ENCODE measurements around the gene TRMT112. TPM values are rescaled to one million over a fixed set of nuclear protein-coding genes. Genes with fewer than 3 reads are reported as not detected.
A peak's percentile ranks its signal among the peaks of the same experiment; 100 is the strongest.

TRMT112 gene
- total RNA-seq, 1 experiment from 2014 or later, result 328 TPM

DNA sequence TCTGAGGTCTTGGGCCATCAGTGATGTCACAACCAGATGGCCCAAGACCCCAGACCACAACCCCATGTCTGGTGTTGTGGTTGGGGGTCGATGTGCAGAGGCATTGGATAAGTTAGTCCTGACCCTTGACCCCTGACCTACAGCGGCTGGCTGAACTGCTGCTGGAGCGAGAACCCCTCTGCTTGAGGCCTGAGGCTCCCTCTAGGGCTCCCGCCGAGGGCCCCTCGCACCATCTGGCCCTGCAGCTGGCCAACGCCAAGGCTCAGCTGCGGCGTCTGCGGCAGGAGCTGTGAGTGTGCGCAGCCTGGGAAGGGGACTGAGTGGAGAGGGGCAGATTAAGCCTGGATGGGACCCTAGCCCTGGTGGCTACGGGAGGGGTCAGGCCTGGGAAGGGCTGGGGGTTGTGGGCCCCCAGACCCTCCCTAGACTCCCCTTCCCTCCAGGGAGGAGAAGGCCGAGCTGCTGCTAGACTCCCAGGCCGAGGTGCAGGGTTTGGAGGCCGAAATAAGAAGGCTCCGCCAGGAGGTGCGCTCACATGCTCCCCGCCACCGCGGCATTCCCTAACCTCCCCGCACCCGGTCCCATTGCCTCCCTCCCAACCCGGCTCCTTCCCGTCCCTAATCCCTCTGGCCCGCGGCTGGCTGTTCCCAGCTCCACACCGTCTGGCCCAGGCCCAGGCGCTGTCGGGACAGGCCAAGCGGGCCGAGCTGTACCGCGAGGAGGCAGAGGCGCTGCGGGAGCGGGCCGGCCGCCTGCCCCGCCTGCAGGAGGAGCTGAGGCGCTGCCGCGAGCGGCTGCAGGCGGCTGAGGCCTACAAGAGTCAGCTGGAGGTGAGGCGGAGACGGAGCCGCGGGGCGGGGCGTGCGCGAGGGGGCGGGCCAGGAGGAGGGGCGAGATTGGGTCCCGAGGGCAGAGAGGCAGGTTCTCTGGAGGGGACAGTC is 24.8 kb upstream of the TRMT112 start:
- Histone ChIP-seq H4K20me1 (ENCODE audit: insufficient read depth) (no peaks in the 10 kb centered on the region), H3K36me3 (ENCODE audit: control insufficient read depth in 1 of 2, insufficient read depth in 2 of 2, low read length in 2 of 2) (no peaks in the 10 kb centered on the region), H3K27ac (ENCODE audit: low read depth, low read length) (peak overlapping the region; percentile 81), H3K4me1 (ENCODE audit: control insufficient read depth in 1 of 2, insufficient read depth in 2 of 2, low read length in 2 of 2) (peaks cover 14 to 35% of the 10 kb centered on the region in 2 experiments), H3K27me3 (ENCODE audit: insufficient read depth, low read length) (no peaks in the 10 kb centered on the region), H3K9me3 (ENCODE audit: control insufficient read depth in 1 of 2, insufficient read depth in 1 of 2, low read depth in 1 of 2, low read length in 2 of 2) (no peaks in the 10 kb centered on the region), H3K4me3 (replicated peaks in 1 of 2; ENCODE audit: low read depth in 1 of 2, low read length in 2 of 2) (peak overlapping the region; percentile 43 to 61), H3K79me2 (ENCODE audit: insufficient read depth, low read length) (no peaks in the 10 kb centered on the region), H3K4me2 (ENCODE audit: low read length) (peak overlapping the region; percentile 92), H3K9ac (ENCODE audit: low read length) (peak overlapping the region; percentile 76), H3K9me2 (ENCODE audit: insufficient read depth) (no peaks in the 10 kb centered on the region), H2AFZ (ENCODE audit: low read depth, low read length, poor library complexity, severe bottlenecking) (no peak overlapping the region)
- POLR2A ChIA-PET, result interaction anchor here (0.5 to 1.4 kb wide), 10 partner anchors 10 to 1427 kb away, joined by 3 to 16 read pairs (median 5); partner anchors contain the start of genes PRDX5 and TRMT112
- no TSS peak for BruUV-seq (replicated peaks)
- ATAC-seq, result peak; percentile 92
- intact Hi-C loops (cut with micrococcal nuclease), result loop anchor here (5.0 kb wide), 1 partner anchor 35 kb away; the partner anchor contains the start of gene ESRRA
- CTCF ChIA-PET, result interaction anchor here (0.9 to 3.9 kb wide), 7 partner anchors 10 to 307 kb away, joined by 3 to 46 read pairs (median 5); partner anchors contain the start of genes PRDX5, STIP1 and TRMT112
- RAD21 ChIA-PET (ENCODE audit: low non-redundant PET in 1 of 2, low total read pairs in 2 of 2, uncharacterized antibody in 2 of 2, unreplicated experiment in 2 of 2), result interaction anchor here (0.9 to 2.7 kb wide), 3 partner anchors 10 to 37 kb away, joined by 5 to 14 read pairs (median 6); partner anchors contain the start of gene PRDX5 (in 1 of the 2)
- peak; percentile 80 for DNase-seq (ENCODE audit: low read depth, low spot score)
- TF ChIP-seq, protein P1, sequence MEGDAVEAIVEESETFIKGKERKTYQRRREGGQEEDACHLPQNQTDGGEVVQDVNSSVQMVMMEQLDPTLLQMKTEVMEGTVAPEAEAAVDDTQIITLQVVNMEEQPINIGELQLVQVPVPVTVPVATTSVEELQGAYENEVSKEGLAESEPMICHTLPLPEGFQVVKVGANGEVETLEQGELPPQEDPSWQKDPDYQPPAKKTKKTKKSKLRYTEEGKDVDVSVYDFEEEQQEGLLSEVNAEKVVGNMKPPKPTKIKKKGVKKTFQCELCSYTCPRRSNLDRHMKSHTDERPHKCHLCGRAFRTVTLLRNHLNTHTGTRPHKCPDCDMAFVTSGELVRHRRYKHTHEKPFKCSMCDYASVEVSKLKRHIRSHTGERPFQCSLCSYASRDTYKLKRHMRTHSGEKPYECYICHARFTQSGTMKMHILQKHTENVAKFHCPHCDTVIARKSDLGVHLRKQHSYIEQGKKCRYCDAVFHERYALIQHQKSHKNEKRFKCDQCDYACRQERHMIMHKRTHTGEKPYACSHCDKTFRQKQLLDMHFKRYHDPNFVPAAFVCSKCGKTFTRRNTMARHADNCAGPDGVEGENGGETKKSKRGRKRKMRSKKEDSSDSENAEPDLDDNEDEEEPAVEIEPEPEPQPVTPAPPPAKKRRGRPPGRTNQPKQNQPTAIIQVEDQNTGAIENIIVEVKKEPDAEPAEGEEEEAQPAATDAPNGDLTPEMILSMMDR (IDR thresholded peaks at IDR 0.05 in 2 of 3, conservative IDR thresholded peaks at IDR 0.05 in 1 of 3; ENCODE audit: borderline replicate concordance in 1 of 3, insufficient read depth in 1 of 3, low read depth in 2 of 3, low read length in 2 of 3), result peak in 1 of 3 experiments; percentile 51; a peak in 3 of 6 replicates
- TF ChIP-seq, protein P2, sequence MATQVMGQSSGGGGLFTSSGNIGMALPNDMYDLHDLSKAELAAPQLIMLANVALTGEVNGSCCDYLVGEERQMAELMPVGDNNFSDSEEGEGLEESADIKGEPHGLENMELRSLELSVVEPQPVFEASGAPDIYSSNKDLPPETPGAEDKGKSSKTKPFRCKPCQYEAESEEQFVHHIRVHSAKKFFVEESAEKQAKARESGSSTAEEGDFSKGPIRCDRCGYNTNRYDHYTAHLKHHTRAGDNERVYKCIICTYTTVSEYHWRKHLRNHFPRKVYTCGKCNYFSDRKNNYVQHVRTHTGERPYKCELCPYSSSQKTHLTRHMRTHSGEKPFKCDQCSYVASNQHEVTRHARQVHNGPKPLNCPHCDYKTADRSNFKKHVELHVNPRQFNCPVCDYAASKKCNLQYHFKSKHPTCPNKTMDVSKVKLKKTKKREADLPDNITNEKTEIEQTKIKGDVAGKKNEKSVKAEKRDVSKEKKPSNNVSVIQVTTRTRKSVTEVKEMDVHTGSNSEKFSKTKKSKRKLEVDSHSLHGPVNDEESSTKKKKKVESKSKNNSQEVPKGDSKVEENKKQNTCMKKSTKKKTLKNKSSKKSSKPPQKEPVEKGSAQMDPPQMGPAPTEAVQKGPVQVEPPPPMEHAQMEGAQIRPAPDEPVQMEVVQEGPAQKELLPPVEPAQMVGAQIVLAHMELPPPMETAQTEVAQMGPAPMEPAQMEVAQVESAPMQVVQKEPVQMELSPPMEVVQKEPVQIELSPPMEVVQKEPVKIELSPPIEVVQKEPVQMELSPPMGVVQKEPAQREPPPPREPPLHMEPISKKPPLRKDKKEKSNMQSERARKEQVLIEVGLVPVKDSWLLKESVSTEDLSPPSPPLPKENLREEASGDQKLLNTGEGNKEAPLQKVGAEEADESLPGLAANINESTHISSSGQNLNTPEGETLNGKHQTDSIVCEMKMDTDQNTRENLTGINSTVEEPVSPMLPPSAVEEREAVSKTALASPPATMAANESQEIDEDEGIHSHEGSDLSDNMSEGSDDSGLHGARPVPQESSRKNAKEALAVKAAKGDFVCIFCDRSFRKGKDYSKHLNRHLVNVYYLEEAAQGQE (IDR thresholded peaks at IDR 0.05; ENCODE audit: low read depth), result no peak
- TF ChIP-seq CBX3 (IDR thresholded peaks at IDR 0.05; ENCODE audit: low read depth), result no peak
- no peak for TF ChIP-seq JUND (IDR thresholded peaks at IDR 0.05)
- TF ChIP-seq ATF3 (IDR thresholded peaks at IDR 0.05), result no peak
- no peak for TF ChIP-seq SP1 (IDR thresholded peaks at IDR 0.05; ENCODE audit: low read depth)
- no peak for TF ChIP-seq SRF (IDR thresholded peaks at IDR 0.05; ENCODE audit: low read depth)
- TF ChIP-seq RAD21 (IDR thresholded peaks at IDR 0.05; ENCODE audit: low read depth), result no peak
- TF ChIP-seq POLR2A (IDR thresholded peaks at IDR 0.05; ENCODE audit: borderline replicate concordance, extremely low read depth, insufficient read depth, insufficient read length), result peak; percentile 58
- TF ChIP-seq POLR2AphosphoS5 (IDR thresholded peaks at IDR 0.05; ENCODE audit: low read depth, low read length), result peak; percentile 84
- TF ChIP-seq CEBPB (IDR thresholded peaks at IDR 0.05; ENCODE audit: low read depth), result no peak
- TF ChIP-seq ELF1 (IDR thresholded peaks at IDR 0.05; ENCODE audit: borderline replicate concordance, low read depth), result no peak
- no peak for TF ChIP-seq ZNF274 (IDR thresholded peaks at IDR 0.05; ENCODE audit: low read depth, low read length)
- TF ChIP-seq FOSL1 (IDR thresholded peaks at IDR 0.05; ENCODE audit: low read depth), result no peak
- TF ChIP-seq, protein P3, sequence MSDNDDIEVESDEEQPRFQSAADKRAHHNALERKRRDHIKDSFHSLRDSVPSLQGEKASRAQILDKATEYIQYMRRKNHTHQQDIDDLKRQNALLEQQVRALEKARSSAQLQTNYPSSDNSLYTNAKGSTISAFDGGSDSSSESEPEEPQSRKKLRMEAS (IDR thresholded peaks at IDR 0.05), result no peak
- TF ChIP-seq TCF7L2 (IDR thresholded peaks at IDR 0.05; ENCODE audit: borderline replicate concordance, extremely low read depth, insufficient read depth, insufficient read length), result no peak
- TF ChIP-seq EGR1 (IDR thresholded peaks at IDR 0.05; ENCODE audit: low read depth), result no peak
- TF ChIP-seq EZH2phosphoT487 (IDR thresholded peaks at IDR 0.05; ENCODE audit: borderline replicate concordance), result no peak
- TF ChIP-seq YY1 (IDR thresholded peaks at IDR 0.05; ENCODE audit: extremely low read depth, insufficient replicate concordance, low read depth, low read length), result no peak
- no peak for TF ChIP-seq SIN3A (IDR thresholded peaks at IDR 0.05; ENCODE audit: low read depth)

Measured in HCT116 (cell line).